GM12801 (cell line): ENCODE results near the gene FUNDC2.

Experiments used
- CTCF ChIP-seq: IDR thresholded peaks from one replicate; pipeline ENCODE4 v1.5.1; 2011; ENCODE audit warnings: control low read depth; ENCODE audit not compliant: insufficient read length; ENCODE audit errors: extremely low read depth

The FUNDC2 gene

GRCh38 chrX:154990496-154990895 is 36.1 kb upstream of the FUNDC2 start:
- TF ChIP-seq CTCF = no peak

DNA sequence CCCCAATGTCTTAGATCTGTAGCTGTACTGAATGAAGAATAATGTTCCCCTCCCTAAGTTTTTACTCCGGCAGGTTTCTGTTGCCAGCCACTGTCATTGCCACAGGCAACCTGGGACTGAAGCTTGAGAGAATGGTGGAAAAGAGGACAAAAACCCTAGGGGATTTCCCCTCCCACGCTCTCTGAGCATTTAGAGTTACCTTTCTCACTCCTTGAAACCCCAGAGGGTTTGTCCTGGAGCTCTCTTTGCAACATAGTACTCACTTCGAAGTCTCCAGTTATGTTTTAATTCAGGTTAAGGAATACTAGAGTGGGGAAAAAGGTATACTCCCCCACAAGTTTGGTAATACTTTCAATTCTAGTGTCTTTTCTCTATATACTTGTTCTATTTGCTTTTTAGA is 35.6 kb upstream of the FUNDC2 start:
- TF ChIP-seq CTCF = no peak

DNA sequence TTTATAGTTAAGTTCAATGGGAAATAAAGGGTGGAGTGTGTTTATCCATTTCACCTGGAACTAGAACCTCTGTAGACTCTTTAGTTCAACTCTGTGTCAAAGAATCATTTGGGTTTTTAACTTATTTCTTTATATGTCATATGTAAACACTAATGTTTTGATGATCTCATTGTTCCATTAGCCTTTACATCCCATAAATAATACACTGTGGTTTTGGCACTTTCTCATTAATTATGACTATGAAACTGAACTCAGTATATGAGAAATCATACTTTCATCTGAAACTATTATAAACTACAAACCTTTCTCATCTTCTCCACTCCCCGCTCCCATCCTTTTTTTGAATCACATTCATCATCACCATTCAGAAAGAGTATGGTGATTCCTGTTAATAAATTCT is 35.2 kb upstream of the FUNDC2 start:
- no peak for TF ChIP-seq CTCF

DNA sequence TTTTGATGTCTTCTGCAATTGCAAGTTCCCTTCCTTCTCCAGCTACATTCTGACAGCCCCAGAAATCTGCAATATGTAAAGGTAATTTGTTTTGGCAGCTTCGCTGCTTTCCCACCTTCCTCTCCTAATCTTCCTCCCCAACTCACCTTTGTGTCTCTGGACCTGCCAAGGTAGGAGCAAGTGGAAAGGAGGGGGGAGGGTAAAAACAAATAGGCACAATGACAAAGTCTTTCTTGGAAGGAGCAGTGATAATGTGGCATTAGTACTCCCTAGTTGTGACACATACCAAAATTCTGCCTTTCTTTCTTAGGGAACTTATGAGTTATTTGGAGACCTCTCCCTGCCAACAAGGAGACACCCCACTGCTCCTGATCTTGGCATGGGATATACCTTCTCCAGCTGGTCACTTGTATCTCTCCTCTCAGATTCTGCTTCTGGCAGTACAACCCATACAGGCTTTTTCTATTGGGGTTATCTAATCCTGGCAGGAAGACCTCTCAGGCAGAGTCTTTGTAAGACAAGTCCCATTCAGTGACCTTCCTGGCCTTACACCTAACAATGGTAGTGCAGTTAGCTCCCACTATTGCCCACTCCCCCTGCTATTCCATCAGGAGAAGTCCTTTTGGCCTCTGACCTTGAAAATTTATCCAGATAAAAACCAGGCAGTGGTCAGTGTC is 28.3 kb upstream of the FUNDC2 start:
- TF ChIP-seq CTCF = no peak

- TF ChIP-seq CTCF = no peak
Observed at GRCh38 chrX:155000841-155001240, 25.8 kb upstream of the FUNDC2 start.

DNA sequence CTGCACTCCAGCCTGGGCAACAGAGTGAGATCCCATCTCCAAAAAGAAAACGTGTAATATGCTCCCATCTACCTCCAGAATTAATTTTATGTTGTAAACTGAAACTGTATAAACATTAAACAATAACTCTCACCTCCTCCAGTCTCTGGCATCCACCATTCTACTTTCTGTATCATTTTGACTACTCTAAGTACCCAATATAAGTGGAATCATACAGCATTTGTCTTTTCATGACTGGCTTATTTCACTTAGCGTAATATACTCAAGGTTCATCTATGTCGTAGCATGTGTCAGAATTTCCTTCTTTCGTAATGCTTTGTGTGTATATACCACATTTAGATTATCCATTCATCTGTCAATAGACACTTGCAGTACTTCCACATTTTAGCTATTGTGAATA is 24.8 kb upstream of the FUNDC2 start:
- no peak for TF ChIP-seq CTCF

GRCh38 chrX:155005190-155005589 is 21.5 kb upstream of the FUNDC2 start:
- no peak for TF ChIP-seq CTCF
